ENCODE measurements around the gene DENND1A.

DENND1A gene

GRCh38 chr9:123717581-123718175 is 212.2 kb downstream of the DENND1A start:
- Histone ChIP-seq H3K9ac (no peak overlapping the region), H3K4me1 (peaks cover 35 to 51% (median 42%) of the 10 kb centered on the region in 10 experiments)
- no peak for TF ChIP-seq Cebpa-rat (IDR thresholded peaks at IDR 0.05)

GRCh38 chr9:123716339-123716945 is 213.5 kb downstream of the DENND1A start:
- Histone ChIP-seq H3K4me1 (peaks cover 35 to 51% (median 42%) of the 10 kb centered on the region in 10 experiments), H3K9ac (peak overlapping the region in 9 of 11 experiments; percentile 0 to 55 (median 39); a peak in 13 of 22 replicates), H3K36me3 (peaks cover 24 to 53% (median 28%) of the 10 kb centered on the region in 11 experiments; a peak in 21 of 22 replicates), H3K27me3 (no peaks in the 10 kb centered on the region), H3K4me2 (peak overlapping the region; percentile 63 to 82 (median 77)), H3K27ac (peak overlapping the region in 10 of 11 experiments; percentile 23 to 73 (median 60); a peak in 20 of 22 replicates), H4K20me1 (peaks cover 0 to 79% (median 7%) of the 10 kb centered on the region in 11 experiments; a peak in 9 of 22 replicates), H3K4me3 (peak overlapping the region in 4 of 10 experiments; percentile 10 to 37 (median 20); a peak in 6 of 20 replicates), H3K9me3 (replicated peaks in 1 of 11) (peaks cover 28 to 33% (median 30%) of the 10 kb centered on the region in 11 experiments)
- TF ChIP-seq Cebpa-rat (IDR thresholded peaks at IDR 0.05): no peak

More at GRCh38 chr9:123717581-123718175, 212.2 kb downstream of the DENND1A start:
- Histone ChIP-seq H4K20me1 (peaks cover 0 to 67% (median 7%) of the 10 kb centered on the region in 11 experiments; a peak in 9 of 22 replicates), H3K36me3 (peaks cover 35 to 53% (median 39%) of the 10 kb centered on the region in 11 experiments), H3K4me3 (no peak overlapping the region), H3K27ac (peak overlapping the region in 3 of 11 experiments; percentile 4 to 73 (median 72); a peak in 4 of 22 replicates), H3K27me3 (no peaks in the 10 kb centered on the region), H3K4me2 (peak overlapping the region; percentile 46 to 82 (median 73)), H3K9me3 (replicated peaks in 1 of 11) (peaks cover 40 to 46% (median 43%) of the 10 kb centered on the region in 11 experiments)

GRCh38 chr9:123715258-123715657 is 214.7 kb downstream of the DENND1A start:
- Histone ChIP-seq H3K4me3 (no peak overlapping the region; a peak in 1 of 20 replicates), H3K9ac (peak overlapping the region in 3 of 11 experiments; percentile 3 to 55 (median 39); a peak in 1 of 22 replicates), H3K4me1 (peaks cover 35 to 51% (median 42%) of the 10 kb centered on the region in 10 experiments), H3K9me3 (replicated peaks in 1 of 11) (peaks cover 16 to 21% (median 18%) of the 10 kb centered on the region in 11 experiments), H3K27ac (peak overlapping the region in 6 of 11 experiments; percentile 43 to 73 (median 58); a peak in 11 of 22 replicates), H3K27me3 (no peaks in the 10 kb centered on the region), H3K36me3 (peaks cover 12 to 41% (median 16%) of the 10 kb centered on the region in 11 experiments; a peak in 21 of 22 replicates), H3K4me2 (peak overlapping the region in 9 of 11 experiments; percentile 63 to 82 (median 78); a peak in 18 of 22 replicates), H4K20me1 (peaks cover 0 to 88% (median 7%) of the 10 kb centered on the region in 11 experiments; a peak in 9 of 22 replicates)
- TF ChIP-seq Cebpa-rat (IDR thresholded peaks at IDR 0.05): no peak

GRCh38 chr9:123713282-123713681 is 216.6 kb downstream of the DENND1A start:
- peaks cover 0 to 32% (median 0%) of the 10 kb centered on the region in 11 experiments; a peak in 5 of 22 replicates for H3K36me3 ChIP-seq
- H3K4me2 ChIP-seq: no peak overlapping the region
- no peak overlapping the region for H3K4me3 ChIP-seq
- TF ChIP-seq Cebpa-rat (IDR thresholded peaks at IDR 0.05): no peak
- no peak overlapping the region for H3K27ac ChIP-seq
- H4K20me1 ChIP-seq: peaks cover 0 to 96% (median 7%) of the 10 kb centered on the region in 11 experiments; a peak in 9 of 22 replicates
- H3K9ac ChIP-seq: no peak overlapping the region
- peaks cover 29 to 45% (median 36%) of the 10 kb centered on the region in 10 experiments for H3K4me1 ChIP-seq
- H3K27me3 ChIP-seq: no peaks in the 10 kb centered on the region
- peaks cover 0 to 9% (median 0%) of the 10 kb centered on the region in 11 experiments; a peak in 5 of 22 replicates for H3K9me3 ChIP-seq (replicated peaks in 1 of 11)

GRCh38 chr9:123712399-123712798 is 217.5 kb downstream of the DENND1A start:
- no peak overlapping the region for H3K4me2 ChIP-seq
- H3K9me3 ChIP-seq (replicated peaks in 1 of 11): peaks cover 0 to 15% (median under 1%) of the 10 kb centered on the region in 11 experiments; a peak in 13 of 22 replicates
- H3K9ac ChIP-seq: no peak overlapping the region
- H3K4me1 ChIP-seq: peaks cover 21 to 36% (median 28%) of the 10 kb centered on the region in 10 experiments
- no peak overlapping the region for H3K4me3 ChIP-seq
- H4K20me1 ChIP-seq: peaks cover 0 to 95% (median 7%) of the 10 kb centered on the region in 11 experiments; a peak in 9 of 22 replicates
- H3K27me3 ChIP-seq: no peaks in the 10 kb centered on the region
- H3K27ac ChIP-seq: no peak overlapping the region
- H3K36me3 ChIP-seq: peaks cover 0 to 39% (median 0%) of the 10 kb centered on the region in 11 experiments; a peak in 8 of 22 replicates
- TF ChIP-seq Cebpa-rat (IDR thresholded peaks at IDR 0.05): no peak

GRCh38 chr9:123710299-123710698 is 219.6 kb downstream of the DENND1A start:
- H3K27me3 ChIP-seq: no peaks in the 10 kb centered on the region
- H3K36me3 ChIP-seq: peaks cover 0 to 54% (median 5%) of the 10 kb centered on the region in 11 experiments; a peak in 9 of 22 replicates
- H3K4me3 ChIP-seq: no peak overlapping the region
- H3K9me3 ChIP-seq (replicated peaks in 1 of 11): peaks cover 0 to 32% (median 19%) of the 10 kb centered on the region in 11 experiments; a peak in 19 of 22 replicates
- no peak overlapping the region for H3K27ac ChIP-seq
- no peak for TF ChIP-seq Cebpa-rat (IDR thresholded peaks at IDR 0.05)
- peaks cover 0 to 80% (median 0%) of the 10 kb centered on the region in 11 experiments; a peak in 4 of 22 replicates for H4K20me1 ChIP-seq
- peaks cover 0 to 15% (median 7%) of the 10 kb centered on the region in 10 experiments; a peak in 18 of 20 replicates for H3K4me1 ChIP-seq
- H3K4me2 ChIP-seq: no peak overlapping the region
- no peak overlapping the region for H3K9ac ChIP-seq

- peaks cover 19 to 62% (median 36%) of the 10 kb centered on the region in 11 experiments for H3K36me3 ChIP-seq
- H3K4me2 ChIP-seq: no peak overlapping the region
- H3K4me3 ChIP-seq: peak overlapping the region in 4 of 10 experiments; percentile 0 to 40 (median 18); a peak in 4 of 20 replicates
- H3K4me1 ChIP-seq: peaks cover 10 to 22% (median 12%) of the 10 kb centered on the region in 10 experiments
- no peaks in the 10 kb centered on the region for H3K27me3 ChIP-seq
- no peak overlapping the region for H3K9ac ChIP-seq
- no peak for TF ChIP-seq Cebpa-rat (IDR thresholded peaks at IDR 0.05)
- peaks cover 38 to 90% (median 74%) of the 10 kb centered on the region in 11 experiments for H3K9me3 ChIP-seq (replicated peaks in 1 of 11)
- H3K27ac ChIP-seq: no peak overlapping the region
- peaks cover 0 to 41% (median 0%) of the 10 kb centered on the region in 11 experiments; a peak in 4 of 22 replicates for H4K20me1 ChIP-seq
Observed at GRCh38 chr9:123702483-123702882, 227.4 kb downstream of the DENND1A start.

GRCh38 chr9:123697686-123698085 is 232.2 kb downstream of the DENND1A start:
- H3K36me3 ChIP-seq: peaks cover 16 to 61% (median 45%) of the 10 kb centered on the region in 11 experiments
- H3K9ac ChIP-seq: no peak overlapping the region
- no peak overlapping the region for H3K4me3 ChIP-seq
- H3K27me3 ChIP-seq: no peaks in the 10 kb centered on the region
- peaks cover 12 to 30% (median 14%) of the 10 kb centered on the region in 10 experiments for H3K4me1 ChIP-seq
- no peak overlapping the region for H3K27ac ChIP-seq
- H4K20me1 ChIP-seq: peaks cover 0 to 76% (median 0%) of the 10 kb centered on the region in 11 experiments; a peak in 4 of 22 replicates
- H3K9me3 ChIP-seq (replicated peaks in 1 of 11): peaks cover 17 to 71% (median 54%) of the 10 kb centered on the region in 11 experiments
- H3K4me2 ChIP-seq: peak overlapping the region; percentile 6 to 69 (median 40); a peak in 21 of 22 replicates
- TF ChIP-seq Cebpa-rat (IDR thresholded peaks at IDR 0.05): no peak
